D341Med (cell line): ENCODE measurements around the gene CDC34.

Experiments used
- DNase-seq: peaks from one replicate; pipeline ENCODE4 v3.0.0; 2012; ENCODE audit warnings: low spot score

The CDC34 gene

GRCh38 chr19:531753-532560, at the start of gene CDC34:
CDC34 (plus strand) TSS chr19:531760; CDS start chr19:531932, 172 bp downstream.
- DNase-seq: no peak

GRCh38 chr19:482186-483041, 49.1 kb upstream of the CDC34 start:
- DNase-seq: peak; percentile 28

- peak; percentile 39 for DNase-seq
Observed at GRCh38 chr19:483332-484072, 48.1 kb upstream of the CDC34 start.

DNA sequence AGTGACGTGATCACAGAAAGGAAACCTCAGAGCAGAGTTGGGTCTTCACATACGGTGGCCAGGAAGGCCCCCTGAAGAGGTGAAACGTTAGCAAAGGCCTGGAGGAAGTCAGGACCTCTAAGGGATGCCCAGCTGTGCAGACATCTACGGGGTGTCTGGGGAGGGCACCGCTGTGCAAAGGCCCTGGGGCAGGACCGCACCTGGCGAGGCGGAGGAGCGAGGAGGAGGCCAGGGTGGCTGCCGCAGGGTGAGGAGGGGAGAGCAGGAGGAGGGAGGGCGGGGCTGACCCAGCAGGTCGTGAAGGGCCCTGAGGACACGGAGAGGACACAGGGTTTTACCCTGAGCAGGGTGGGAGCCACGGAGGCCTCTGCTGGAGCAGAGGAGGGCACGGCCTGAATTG, 47.1 kb upstream of the CDC34 start:
- DNase-seq: peak; percentile 17

DNA sequence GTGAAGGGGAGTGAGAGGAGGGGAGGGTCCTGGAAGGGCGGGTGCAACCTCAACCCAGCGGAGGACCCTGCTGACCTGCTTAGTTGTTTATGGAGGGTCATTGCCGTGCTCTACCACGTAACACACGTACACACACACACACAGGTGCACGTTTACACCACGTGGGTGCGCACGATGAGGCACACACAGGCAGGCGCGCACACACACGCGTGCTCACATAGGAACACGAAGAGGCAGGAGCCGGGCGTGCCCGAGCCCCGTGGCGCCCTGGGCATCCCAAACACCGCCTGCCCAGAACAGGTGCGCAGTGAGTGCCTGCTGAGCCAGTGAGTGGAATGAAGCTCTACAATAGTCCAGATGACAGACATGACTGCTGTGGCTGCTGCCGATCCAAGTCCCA, 46.5 kb upstream of the CDC34 start:
- DNase-seq: peak; percentile 33

- DNase-seq: peak; percentile 52
Observed at GRCh38 chr19:485583-486236, 45.9 kb upstream of the CDC34 start.

DNA sequence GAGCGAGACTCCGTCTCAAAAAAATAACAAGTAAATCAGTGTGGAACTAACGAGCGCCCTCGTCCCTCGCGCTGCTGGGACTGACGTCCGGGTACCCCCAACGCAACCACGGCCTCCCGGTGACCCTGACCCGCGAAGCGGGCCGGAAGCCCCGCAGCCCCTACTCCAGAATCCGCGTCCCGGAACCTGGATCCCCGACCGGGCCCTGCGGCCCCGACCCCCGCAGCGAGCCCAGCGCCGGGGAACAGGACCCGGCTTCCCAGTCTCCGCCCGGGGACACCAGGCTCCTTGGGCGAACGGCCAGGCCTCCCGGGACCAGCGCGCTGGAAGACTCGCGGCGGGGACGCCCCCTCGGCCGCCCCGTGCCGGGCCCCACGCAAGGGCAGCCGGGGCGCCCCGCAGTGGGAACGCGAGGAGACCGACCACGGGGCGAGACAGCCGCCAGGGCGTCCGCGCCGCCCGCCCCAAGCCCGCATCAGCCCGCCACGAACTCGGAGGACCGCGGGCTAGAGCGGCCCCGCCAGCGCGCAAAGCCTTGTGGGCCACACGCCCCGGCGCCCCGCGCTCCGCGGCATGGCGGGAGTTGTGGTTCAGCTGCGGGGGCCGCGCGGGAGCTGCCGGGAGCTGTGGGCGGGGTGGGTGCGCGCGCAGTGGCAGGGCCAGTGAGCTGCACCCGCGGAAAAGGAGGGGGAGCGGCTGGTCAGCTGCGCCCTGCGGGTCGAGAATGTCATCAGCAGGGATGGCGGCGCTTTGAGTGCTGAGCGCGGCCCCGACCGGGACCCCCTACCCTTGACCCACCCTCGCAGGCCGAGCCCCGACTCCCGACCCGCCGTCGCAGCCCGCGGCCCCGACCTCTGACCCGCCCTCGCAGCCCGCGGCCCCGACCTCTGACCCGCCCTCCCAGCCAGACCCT, 42.8 kb upstream of the CDC34 start:
- peak; percentile 99 for DNase-seq

DNA sequence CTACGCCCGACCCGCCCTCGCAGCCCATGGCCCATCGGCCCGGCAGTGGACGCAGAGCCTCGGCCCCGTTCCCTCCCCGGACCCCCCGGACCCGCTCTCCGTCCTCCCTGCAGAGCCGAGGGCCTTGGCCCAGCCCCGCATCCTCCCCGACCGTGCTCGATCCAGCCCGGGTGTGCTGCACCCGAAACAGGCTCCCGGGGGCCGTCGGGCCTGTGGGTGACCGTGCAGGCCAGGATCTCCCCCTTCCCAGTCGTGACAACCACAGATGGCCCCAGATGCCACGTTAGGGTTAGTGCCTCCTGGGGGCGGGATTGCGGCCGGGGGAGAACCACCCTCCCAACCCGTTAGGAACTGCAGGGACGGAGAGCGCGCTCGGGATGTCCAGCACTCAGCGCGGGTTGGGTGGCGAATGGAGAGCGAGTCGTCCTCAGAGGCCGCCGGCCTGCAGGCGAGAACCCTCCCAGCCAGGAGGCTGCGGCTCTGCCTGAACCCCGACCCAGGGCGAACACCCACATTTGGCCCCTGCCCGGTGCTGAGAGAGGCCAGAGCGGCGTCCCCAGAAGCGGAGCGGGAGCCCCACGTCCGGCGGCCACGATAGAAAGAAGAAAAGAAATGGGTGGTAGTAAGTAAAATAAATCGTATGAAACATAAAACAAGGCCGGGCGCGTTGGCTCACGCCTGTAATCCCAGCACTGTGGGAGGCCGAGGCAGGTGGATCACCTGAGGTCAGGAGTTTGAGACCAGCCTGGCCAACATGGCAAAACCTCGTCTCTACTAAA, 42.0 kb upstream of the CDC34 start:
- DNase-seq: peak; percentile 54

DNA sequence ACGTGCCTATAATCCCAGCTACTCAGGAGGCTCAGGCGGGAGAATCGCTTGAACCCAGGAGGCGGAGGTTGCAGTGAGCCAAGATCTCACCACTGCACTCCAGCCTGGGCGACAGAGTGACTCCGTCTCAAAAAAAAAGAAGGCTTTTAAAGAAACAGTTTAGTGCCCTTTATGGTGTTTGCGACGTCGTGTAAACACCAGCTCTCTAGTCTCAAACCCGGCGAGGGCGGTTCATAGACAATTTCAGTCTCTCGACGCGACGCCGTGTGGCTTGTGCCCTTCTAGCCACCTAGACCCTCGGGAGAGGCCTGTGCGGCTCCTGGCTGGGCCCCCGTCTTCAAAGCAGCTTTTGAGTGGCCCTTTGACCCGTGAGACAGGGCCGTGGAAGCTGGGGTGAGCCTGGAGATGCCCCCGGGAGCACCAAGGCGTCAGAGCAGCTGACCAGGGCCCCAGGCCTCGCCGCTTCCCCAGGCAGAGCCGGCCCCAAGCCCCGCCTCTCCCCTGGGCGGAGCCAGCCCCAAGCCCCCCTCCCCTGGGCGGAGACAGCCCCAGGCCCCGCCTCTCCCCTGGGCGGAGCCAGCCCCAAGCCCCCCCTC, 40.3 kb upstream of the CDC34 start:
- no peak for DNase-seq

DNA sequence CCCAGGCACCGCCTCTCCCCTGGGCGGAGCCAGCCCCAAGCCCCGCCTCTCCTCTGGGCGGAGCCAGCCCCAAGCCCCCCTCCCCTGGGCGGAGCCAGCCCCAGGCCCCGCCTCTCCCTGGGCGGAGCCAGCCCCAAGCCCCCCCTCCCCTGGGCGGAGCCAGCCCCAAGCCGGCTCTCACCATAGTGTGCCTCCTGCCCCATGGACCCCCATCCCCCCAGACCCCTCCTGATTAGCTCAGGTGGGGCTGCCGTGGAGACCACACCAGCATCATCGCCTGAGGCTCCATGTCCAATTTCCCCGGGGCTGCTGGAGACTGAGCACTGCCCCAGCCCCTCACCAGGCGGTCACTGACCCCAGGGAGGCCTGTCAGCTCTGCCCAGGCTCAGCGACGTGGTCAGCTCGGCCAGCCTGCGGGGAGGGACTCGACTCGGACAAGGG, 39.4 kb upstream of the CDC34 start:
- no peak for DNase-seq

GRCh38 chr19:493391-494170, 38.0 kb upstream of the CDC34 start:
- DNase-seq: no peak

- no peak for DNase-seq
Observed at GRCh38 chr19:494171-495080, 37.1 kb upstream of the CDC34 start.

DNA sequence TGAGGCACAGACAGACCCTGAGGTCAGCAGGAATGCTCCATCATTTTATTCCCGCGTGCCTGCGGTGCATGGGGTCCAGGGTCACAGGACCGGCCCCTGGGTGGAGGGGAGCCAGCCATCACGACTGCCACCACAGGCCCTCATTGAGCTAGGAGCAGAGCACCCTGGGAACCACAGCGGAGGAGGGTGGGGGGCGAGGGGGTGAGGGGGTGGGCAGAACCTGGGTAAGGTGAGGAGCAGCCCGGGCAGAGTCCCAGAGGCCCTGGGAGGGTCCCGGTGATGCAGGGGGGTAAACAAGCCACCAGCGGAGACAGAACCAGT, 36.5 kb upstream of the CDC34 start:
- no peak for DNase-seq

GRCh38 chr19:495402-496111, 36.0 kb upstream of the CDC34 start:
- peak; percentile 82 for DNase-seq

- no peak for DNase-seq
Observed at GRCh38 chr19:496112-496665, 35.4 kb upstream of the CDC34 start, which contains the start of gene MADCAM1. MADCAM1 (plus strand) TSS chr19:496486; CDS start chr19:496500, 14 bp downstream.

DNA sequence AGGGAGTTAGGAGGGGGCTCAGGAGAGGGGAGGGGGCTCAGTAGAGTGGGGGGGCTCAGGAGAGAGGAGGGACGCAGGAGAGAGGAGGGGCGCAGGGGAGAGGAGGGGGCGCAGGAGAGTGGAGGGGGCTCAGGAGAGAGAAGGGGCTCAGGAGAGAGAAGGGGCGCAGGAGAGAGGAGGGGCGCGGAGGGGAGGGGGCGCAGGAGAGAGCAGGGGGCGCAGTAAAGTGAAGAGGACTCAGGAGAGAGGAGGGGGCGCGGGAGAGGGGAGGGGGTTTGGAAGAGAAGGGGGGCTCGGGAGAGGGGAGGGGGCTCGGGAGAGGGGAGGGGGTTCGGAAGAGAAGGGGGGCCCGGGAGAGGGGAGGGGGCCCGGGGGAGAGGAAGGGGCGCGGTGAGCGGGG, 34.6 kb upstream of the CDC34 start:
- DNase-seq: no peak

GRCh38 chr19:497491-497868, 34.1 kb upstream of the CDC34 start:
- DNase-seq: no peak
